ENCODE measurements around the gene GSN. TPM values are rescaled to one million over a fixed set of nuclear protein-coding genes. Genes with fewer than 3 reads are reported as not detected.

The GSN gene
- total RNA-seq, 4 donors from 2014 or later, result 3,163 to 12,584 (median 6,723) TPM

- TF ChIP-seq CTCF (IDR thresholded peaks at IDR 0.05; ENCODE audit: low read depth), result no peak
Observed at GRCh38 chr9:121367306-121368137, 99.6 kb downstream of the GSN start.

- no peak for TF ChIP-seq CTCF (IDR thresholded peaks at IDR 0.05; ENCODE audit: low read depth)
Observed at GRCh38 chr9:121368138-121368522, 100.2 kb downstream of the GSN start.

DNA sequence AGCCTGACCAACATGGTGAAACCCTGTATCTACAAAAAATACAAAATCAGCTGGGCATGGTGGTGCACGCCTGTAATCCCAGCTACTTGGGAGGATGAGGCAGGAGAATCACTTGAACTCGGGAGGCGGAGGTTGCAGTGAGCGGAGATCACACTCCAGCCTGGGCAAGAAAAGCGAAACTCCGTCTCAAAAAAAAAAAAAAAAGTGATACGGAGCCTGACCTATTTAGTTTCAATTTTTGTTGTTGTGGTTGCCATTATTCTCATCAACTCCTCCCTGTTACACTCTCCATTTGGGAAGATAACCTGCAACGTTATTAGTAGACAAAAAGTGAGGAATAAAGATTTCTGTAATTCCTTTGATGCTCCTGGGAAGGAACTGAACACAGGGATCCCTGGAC is 100.8 kb downstream of the GSN start:
- TF ChIP-seq CTCF (IDR thresholded peaks at IDR 0.05; ENCODE audit: low read depth), result no peak

- TF ChIP-seq CTCF (IDR thresholded peaks at IDR 0.05; ENCODE audit: low read depth), result no peak
Observed at GRCh38 chr9:121369595-121370265, 101.8 kb downstream of the GSN start, which contains the start of gene STOM. Gene STOM (minus strand): TSS chr9:121370250. CDS start chr9:121370187, 63 bp downstream.

DNA sequence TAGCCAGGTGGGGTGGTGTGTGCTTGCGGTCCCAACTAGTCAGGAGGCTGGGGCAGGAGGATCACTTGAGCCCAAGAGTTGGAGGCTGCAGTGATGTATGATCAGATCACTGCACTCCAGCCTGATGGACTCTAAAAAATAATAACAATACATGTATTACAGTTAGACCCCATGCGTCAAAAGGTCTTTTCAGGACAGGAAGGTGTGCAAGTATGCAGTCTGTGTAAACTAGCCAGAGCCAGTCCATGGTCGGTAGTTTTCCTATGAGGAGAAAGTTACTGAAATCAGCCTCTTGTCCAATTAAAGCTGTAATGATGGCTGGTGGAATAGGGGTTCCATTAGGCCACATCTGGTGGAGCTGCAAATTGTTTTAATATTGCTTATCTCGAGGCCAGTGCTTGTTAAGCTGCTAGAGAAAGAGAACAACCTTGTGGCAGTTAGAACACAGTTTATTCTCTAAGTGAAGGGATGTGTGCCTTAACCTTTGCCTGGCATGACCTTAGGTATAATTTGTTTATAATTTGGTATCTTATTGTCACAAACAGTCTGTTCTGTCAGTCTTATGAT is 103.6 kb downstream of the GSN start:
- TF ChIP-seq CTCF (IDR thresholded peaks at IDR 0.05; ENCODE audit: low read depth), result no peak

GRCh38 chr9:121372239-121373010 is 104.5 kb downstream of the GSN start:
- TF ChIP-seq CTCF (IDR thresholded peaks at IDR 0.05; ENCODE audit: low read depth), result no peak

Data from subcutaneous adipose tissue (tissue), 4 donors.